ENCODE measurements around the gene SARDH.

The SARDH gene

GRCh38 chr9:133715866-133716563, 22.1 kb downstream of the SARDH start:
- no peaks in the 10 kb centered on the region; the same call in 1 of the 2 replicates for H3K9me3 ChIP-seq (ENCODE audit: control insufficient read depth, insufficient read depth, low read depth, low read length)
- H3K27me3 ChIP-seq (ENCODE audit: control insufficient read depth, insufficient read depth, low read length): no peaks in the 10 kb centered on the region
- peak overlapping the region; percentile 68; the same call in 1 of the 2 replicates for H3K27ac ChIP-seq (ENCODE audit: low read depth, low read length)
- no peak overlapping the region for H3K4me3 ChIP-seq (ENCODE audit: low read depth, low read length)
- no peaks in the 10 kb centered on the region for H3K36me3 ChIP-seq (ENCODE audit: control insufficient read depth, insufficient read depth, low read length)
- peaks cover 32% of the 10 kb centered on the region for H3K4me1 ChIP-seq (ENCODE audit: control insufficient read depth, insufficient read depth, low read length)
- peak overlapping the region; percentile 27 for H3K9ac ChIP-seq (ENCODE audit: low read length)

- Histone ChIP-seq H3K4me3 (ENCODE audit: low read depth, low read length) (no peak overlapping the region), H3K9me3 (ENCODE audit: control insufficient read depth, insufficient read depth, low read depth, low read length) (no peaks in the 10 kb centered on the region), H3K27ac (ENCODE audit: low read depth, low read length) (peak overlapping the region; percentile 68; the same call in 1 of the 2 replicates), H3K36me3 (ENCODE audit: control insufficient read depth, insufficient read depth, low read length) (no peaks in the 10 kb centered on the region), H3K9ac (ENCODE audit: low read length) (peak overlapping the region; percentile 73), H3K4me1 (ENCODE audit: control insufficient read depth, insufficient read depth, low read length) (peaks cover 32% of the 10 kb centered on the region), H3K27me3 (ENCODE audit: control insufficient read depth, insufficient read depth, low read length) (no peaks in the 10 kb centered on the region)
Observed at GRCh38 chr9:133715295-133715865, 22.8 kb downstream of the SARDH start.

DNA sequence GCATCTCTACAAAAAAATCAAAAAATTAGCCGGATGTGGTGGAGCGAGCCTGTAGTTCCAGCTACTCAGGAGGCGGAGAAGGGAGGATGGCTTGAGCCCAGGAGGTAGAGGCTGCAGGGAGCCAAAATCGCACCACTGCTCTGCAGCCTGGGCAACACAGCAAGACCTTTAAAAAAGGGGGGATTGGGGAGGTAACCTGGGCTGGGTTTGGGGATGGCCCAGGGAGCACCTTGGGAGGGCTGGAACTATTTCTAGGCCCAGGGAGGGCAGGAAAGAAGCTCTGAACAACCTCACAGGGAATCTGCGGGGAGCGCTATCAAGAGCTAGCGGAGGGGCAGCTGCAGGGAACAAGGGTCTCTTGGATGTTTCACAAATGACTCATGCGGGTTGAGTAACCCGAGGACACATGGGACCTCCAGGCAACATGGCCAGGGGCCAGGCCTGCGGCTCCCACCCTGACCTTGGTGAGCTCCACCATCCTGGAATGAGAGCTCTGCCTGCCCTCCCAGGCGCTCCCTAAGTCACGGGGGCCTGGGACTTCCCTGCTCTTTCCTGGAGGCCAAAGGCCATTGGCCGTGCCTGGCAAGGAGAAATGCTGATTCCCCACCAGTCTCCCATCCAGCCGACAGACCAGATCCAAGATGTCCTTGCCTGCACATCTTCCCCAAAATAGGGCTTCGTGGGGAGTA, 23.4 kb downstream of the SARDH start:
- H3K4me3 ChIP-seq (ENCODE audit: low read depth, low read length): no peak overlapping the region
- H3K9ac ChIP-seq (ENCODE audit: low read length): peak overlapping the region; percentile 73
- no peaks in the 10 kb centered on the region for H3K27me3 ChIP-seq (ENCODE audit: control insufficient read depth, insufficient read depth, low read length)
- no peaks in the 10 kb centered on the region for H3K9me3 ChIP-seq (ENCODE audit: control insufficient read depth, insufficient read depth, low read depth, low read length)
- H3K36me3 ChIP-seq (ENCODE audit: control insufficient read depth, insufficient read depth, low read length): no peaks in the 10 kb centered on the region
- peaks cover 32% of the 10 kb centered on the region for H3K4me1 ChIP-seq (ENCODE audit: control insufficient read depth, insufficient read depth, low read length)
- H3K27ac ChIP-seq (ENCODE audit: low read depth, low read length): peak overlapping the region; percentile 68; the same call in 1 of the 2 replicates

DNA sequence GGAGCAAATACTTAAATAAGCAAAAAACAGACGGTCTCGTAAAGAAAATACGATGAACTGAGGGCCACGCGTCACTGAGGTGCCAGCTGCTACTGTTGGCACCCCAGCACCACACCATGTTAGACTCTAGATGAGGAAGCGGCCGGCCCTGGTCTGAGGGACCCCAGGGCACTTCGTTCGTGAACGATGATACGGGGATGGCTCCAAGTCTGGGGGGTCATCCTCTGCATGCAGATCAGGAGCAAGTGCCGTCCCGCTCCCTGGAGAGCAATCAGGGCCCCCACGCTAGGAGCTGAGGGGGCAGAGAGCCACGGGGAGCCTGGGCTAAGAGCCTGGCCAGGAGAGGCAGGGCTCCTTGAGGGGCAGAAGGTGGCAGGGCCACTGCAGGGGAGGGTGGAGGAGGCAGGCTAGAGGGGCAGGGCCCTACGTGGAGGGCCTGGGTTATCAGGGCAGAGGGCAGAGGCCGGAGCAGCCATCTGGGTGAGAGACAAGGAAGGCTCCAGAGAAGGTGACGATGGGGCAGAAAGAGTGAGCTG, 24.1 kb downstream of the SARDH start:
- H3K27ac ChIP-seq (ENCODE audit: low read depth, low read length): no peak overlapping the region; the same call in 1 of the 2 replicates

GRCh38 chr9:133713150-133713959, 24.8 kb downstream of the SARDH start:
- Histone ChIP-seq H3K36me3 (ENCODE audit: control insufficient read depth, insufficient read depth, low read length) (no peaks in the 10 kb centered on the region), H3K27ac (ENCODE audit: low read depth, low read length) (no peak overlapping the region), H3K27me3 (ENCODE audit: control insufficient read depth, insufficient read depth, low read length) (no peaks in the 10 kb centered on the region), H3K9ac (ENCODE audit: low read length) (no peak overlapping the region), H3K4me1 (ENCODE audit: control insufficient read depth, insufficient read depth, low read length) (peaks cover 32% of the 10 kb centered on the region), H3K9me3 (ENCODE audit: control insufficient read depth, insufficient read depth, low read depth, low read length) (no peaks in the 10 kb centered on the region), H3K4me3 (ENCODE audit: low read depth, low read length) (no peak overlapping the region)

More for the DNA sequence above, 24.1 kb downstream of the SARDH start:
- Histone ChIP-seq H3K9ac (ENCODE audit: low read length) (peak overlapping the region; percentile 25), H3K36me3 (ENCODE audit: control insufficient read depth, insufficient read depth, low read length) (no peaks in the 10 kb centered on the region), H3K9me3 (ENCODE audit: control insufficient read depth, insufficient read depth, low read depth, low read length) (no peaks in the 10 kb centered on the region), H3K27me3 (ENCODE audit: control insufficient read depth, insufficient read depth, low read length) (no peaks in the 10 kb centered on the region), H3K4me1 (ENCODE audit: control insufficient read depth, insufficient read depth, low read length) (peaks cover 32% of the 10 kb centered on the region), H3K4me3 (ENCODE audit: low read depth, low read length) (no peak overlapping the region)

- Histone ChIP-seq H3K27me3 (ENCODE audit: control insufficient read depth, insufficient read depth, low read length) (no peaks in the 10 kb centered on the region), H3K4me1 (ENCODE audit: control insufficient read depth, insufficient read depth, low read length) (peaks cover 32% of the 10 kb centered on the region), H3K36me3 (ENCODE audit: control insufficient read depth, insufficient read depth, low read length) (no peaks in the 10 kb centered on the region), H3K9ac (ENCODE audit: low read length) (no peak overlapping the region), H3K9me3 (ENCODE audit: control insufficient read depth, insufficient read depth, low read depth, low read length) (no peaks in the 10 kb centered on the region), H3K4me3 (ENCODE audit: low read depth, low read length) (no peak overlapping the region), H3K27ac (ENCODE audit: low read depth, low read length) (no peak overlapping the region)
Observed at GRCh38 chr9:133712221-133713100, 25.7 kb downstream of the SARDH start.

GRCh38 chr9:133711428-133712220, 26.5 kb downstream of the SARDH start:
- no peaks in the 10 kb centered on the region for H3K27me3 ChIP-seq (ENCODE audit: control insufficient read depth, insufficient read depth, low read length)
- H3K27ac ChIP-seq (ENCODE audit: low read depth, low read length): no peak overlapping the region
- no peak overlapping the region for H3K4me3 ChIP-seq (ENCODE audit: low read depth, low read length)

GRCh38 chr9:133710661-133711427, 27.3 kb downstream of the SARDH start:
- Histone ChIP-seq H3K4me3 (ENCODE audit: low read depth, low read length) (no peak overlapping the region), H3K9ac (ENCODE audit: low read length) (no peak overlapping the region), H3K36me3 (ENCODE audit: control insufficient read depth, insufficient read depth, low read length) (no peaks in the 10 kb centered on the region), H3K4me1 (ENCODE audit: control insufficient read depth, insufficient read depth, low read length) (peaks cover 28% of the 10 kb centered on the region), H3K9me3 (ENCODE audit: control insufficient read depth, insufficient read depth, low read depth, low read length) (no peaks in the 10 kb centered on the region), H3K27ac (ENCODE audit: low read depth, low read length) (no peak overlapping the region), H3K27me3 (ENCODE audit: control insufficient read depth, insufficient read depth, low read length) (no peaks in the 10 kb centered on the region)

More at GRCh38 chr9:133711428-133712220, 26.5 kb downstream of the SARDH start:
- Histone ChIP-seq H3K9ac (ENCODE audit: low read length) (no peak overlapping the region), H3K36me3 (ENCODE audit: control insufficient read depth, insufficient read depth, low read length) (no peaks in the 10 kb centered on the region), H3K4me1 (ENCODE audit: control insufficient read depth, insufficient read depth, low read length) (peaks cover 32% of the 10 kb centered on the region), H3K9me3 (ENCODE audit: control insufficient read depth, insufficient read depth, low read depth, low read length) (no peaks in the 10 kb centered on the region)

All from HUES6 (cell line).